NCI-H2107 treated with DMSO at 0.1 percent for 48 hours (cell line): Measurements from ENCODE around the gene FSHB.
"Not testable (repeated sequence)": the region's sequence is repeated elsewhere in the genome, so short reads cannot be mapped to it uniquely, and the experiment has no call there.

Experiments used
- DNase-seq: peaks from one replicate; lab custom pipeline; 2025; ENCODE audit not compliant: unreplicated experiment; lab: John Stamatoyannopoulos, UW

The FSHB gene

DNA sequence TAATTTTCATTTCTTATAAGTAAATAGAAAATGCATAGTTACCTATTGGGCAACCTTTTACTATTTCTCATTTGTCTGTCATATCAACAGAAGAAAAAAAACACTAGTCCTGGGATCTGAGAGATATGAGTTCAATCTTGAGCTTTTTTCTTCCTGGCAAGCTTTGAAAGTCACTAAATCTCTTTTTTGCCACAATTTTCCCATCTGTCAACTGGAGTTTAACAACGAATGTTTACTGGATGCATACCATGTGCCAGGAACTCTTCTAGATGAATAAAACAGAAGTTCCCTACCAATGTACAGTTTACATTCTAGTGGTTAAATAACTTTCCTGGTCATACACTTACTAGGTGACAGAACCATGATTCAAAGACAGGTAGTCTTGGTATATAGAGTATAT is 31.0 kb downstream of the FSHB start:
- no peak for DNase-seq

GRCh38 chr11:30268638-30269037 is 37.8 kb downstream of the FSHB start:
- DNase-seq, result not testable (repeated sequence)

GRCh38 chr11:30270671-30271070 is 39.9 kb downstream of the FSHB start:
- DNase-seq, result no peak

- DNase-seq, result no peak
Measured at GRCh38 chr11:30277176-30277575, 46.4 kb downstream of the FSHB start.

GRCh38 chr11:30279796-30280195 is 49.0 kb downstream of the FSHB start:
- DNase-seq, result no peak

DNA sequence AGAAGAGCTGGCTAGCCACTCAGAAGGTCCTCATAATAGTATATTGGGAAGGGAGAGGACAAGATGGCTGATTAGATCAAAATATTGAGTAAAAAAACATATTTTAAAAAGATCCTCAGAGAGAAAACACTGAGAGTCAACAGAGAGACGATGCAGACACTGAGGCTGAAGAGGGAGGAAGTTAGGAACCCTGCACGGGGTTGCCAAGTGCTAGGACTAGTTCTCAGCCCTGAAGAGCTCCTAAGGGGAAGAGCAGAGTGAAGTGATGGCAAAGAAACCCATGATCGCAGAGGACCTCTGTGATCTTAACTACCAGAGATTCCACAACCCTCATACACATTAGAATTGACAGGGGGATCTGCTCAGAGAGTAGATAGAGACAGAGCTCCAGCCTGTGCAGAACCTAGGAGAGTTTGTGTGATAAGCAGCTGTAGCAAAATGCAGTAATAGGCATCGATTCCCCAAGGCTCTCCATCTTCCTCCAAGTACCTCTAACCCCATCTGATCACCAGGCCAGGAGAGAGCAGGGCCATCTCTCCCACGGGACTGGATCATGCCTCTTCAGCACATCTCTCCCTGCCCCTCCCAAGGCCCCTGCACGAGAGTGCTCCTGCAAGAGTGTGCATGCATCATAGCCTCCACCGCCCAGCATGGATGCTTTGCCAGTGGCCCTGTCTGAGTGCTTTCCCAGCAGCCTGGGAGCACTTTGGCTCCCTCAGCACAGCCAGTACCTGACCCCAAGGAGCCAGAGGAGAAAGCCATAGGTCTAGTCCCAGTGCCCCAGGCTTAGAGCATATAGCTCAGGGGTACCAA is 50.9 kb downstream of the FSHB start:
- DNase-seq, result no peak

DNA sequence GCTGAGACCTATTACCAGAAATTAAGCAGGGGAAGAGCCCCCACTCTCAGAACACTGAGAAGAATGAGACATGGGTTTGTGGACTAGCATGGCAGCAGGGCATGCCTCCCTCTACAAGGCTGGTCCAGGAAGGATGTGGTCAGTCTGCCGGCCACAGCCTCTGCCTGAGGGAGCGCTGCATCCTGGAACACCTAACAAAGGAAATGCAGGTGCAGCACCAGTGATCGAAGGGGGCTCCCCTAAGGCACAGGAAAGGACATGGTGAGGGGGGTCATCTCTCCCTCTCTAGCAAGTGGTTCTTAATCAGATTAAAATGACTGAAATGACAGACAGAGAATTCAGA is 51.4 kb downstream of the FSHB start:
- no peak for DNase-seq
